ENCODE data around the gene ZMYND8.
"Not testable (repeated sequence)": the region's sequence is repeated elsewhere in the genome, so short reads cannot be mapped to it uniquely, and the experiment has no call there.

Gene ZMYND8

DNA sequence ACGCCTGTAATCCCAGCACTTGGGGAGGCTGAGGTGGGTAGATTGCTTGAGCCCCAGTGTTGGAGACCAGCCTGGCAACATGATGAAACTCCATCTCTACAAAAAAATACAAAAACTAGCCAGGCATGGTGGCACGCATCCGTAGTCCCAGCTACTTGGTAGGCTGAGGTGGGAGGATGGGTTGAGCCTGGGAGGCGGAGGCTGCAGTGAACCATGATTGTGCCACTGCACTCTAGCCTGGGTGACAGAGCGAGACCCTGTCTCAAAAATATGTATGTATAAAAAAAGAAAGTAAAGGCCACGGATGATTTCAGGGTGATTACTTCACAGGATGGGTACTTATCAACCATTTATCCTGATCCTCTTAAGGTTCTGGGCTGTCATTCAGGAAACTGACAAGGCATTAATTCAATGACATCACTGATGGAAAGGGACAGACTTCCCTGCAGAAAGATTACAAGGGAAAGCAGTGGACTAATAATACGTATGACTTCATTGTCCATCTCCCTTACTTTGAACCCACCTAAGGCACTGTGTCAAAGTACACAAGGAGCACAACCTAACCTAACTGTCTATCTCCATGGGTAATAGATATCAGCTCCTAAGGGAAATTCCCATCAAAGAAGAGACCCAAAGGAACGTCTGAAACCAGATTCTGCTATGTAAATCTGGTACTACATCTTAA is 61.2 kb downstream of the ZMYND8 start:
- DNase-seq (ENCODE audit: low read depth): no peak
- TF ChIP-seq, protein P1, sequence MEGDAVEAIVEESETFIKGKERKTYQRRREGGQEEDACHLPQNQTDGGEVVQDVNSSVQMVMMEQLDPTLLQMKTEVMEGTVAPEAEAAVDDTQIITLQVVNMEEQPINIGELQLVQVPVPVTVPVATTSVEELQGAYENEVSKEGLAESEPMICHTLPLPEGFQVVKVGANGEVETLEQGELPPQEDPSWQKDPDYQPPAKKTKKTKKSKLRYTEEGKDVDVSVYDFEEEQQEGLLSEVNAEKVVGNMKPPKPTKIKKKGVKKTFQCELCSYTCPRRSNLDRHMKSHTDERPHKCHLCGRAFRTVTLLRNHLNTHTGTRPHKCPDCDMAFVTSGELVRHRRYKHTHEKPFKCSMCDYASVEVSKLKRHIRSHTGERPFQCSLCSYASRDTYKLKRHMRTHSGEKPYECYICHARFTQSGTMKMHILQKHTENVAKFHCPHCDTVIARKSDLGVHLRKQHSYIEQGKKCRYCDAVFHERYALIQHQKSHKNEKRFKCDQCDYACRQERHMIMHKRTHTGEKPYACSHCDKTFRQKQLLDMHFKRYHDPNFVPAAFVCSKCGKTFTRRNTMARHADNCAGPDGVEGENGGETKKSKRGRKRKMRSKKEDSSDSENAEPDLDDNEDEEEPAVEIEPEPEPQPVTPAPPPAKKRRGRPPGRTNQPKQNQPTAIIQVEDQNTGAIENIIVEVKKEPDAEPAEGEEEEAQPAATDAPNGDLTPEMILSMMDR (IDR thresholded peaks at IDR 0.05; ENCODE audit: control insufficient read depth, extremely low read depth, insufficient read depth): no peak
- no peak overlapping the region for H3K4me3 ChIP-seq (ENCODE audit: low read depth, low read length)

DNA sequence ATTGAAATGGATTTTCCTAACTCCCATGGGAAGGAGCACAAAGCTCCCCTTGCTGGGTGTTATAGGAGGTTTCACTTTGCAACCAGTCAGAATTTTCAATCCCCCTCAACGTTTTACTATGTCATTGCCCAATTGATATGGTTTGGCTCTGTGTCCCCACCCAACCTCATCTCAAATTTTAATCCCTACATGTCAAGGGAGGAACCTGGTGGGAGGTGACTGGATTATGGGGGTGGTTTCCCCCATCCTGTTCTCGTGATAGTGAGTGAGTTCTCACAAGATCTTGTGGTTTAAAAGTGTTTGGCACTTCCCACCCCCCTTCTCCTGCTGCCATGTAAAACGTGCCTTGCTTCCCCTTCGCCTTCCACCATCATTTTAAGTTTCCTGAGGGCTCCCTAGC is 62.9 kb downstream of the ZMYND8 start:
- TF ChIP-seq, protein P1 (IDR thresholded peaks at IDR 0.05; ENCODE audit: control insufficient read depth, extremely low read depth, insufficient read depth): no peak

DNA sequence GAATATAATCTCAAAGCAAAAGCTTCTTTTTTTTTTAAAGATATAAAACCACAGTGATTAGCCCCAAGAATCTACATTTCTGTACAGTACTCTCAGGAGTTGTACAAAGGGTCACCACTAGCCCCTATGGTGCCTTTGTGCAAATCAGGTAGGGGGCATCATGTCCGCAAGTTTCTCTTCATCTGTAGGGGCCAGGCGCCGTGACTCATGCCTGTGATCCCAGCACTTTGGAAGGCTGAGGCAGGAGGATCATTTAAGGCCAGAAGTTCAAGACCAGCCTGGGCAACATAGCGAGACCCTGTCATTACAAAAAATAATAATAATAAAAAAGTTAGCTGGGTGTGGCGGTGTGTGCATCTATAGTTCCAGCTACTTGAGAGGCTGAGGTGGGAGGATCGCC is 63.9 kb downstream of the ZMYND8 start:
- TF ChIP-seq, protein P1 (IDR thresholded peaks at IDR 0.05; ENCODE audit: control insufficient read depth, extremely low read depth, insufficient read depth): no peak
- no peak for DNase-seq (ENCODE audit: low read depth)
- no peak overlapping the region for H3K4me3 ChIP-seq (ENCODE audit: low read depth, low read length)

More for the DNA sequence above, 62.9 kb downstream of the ZMYND8 start:
- H3K4me3 ChIP-seq (ENCODE audit: low read depth, low read length): no peak overlapping the region
- no peak for DNase-seq (ENCODE audit: low read depth)

DNA sequence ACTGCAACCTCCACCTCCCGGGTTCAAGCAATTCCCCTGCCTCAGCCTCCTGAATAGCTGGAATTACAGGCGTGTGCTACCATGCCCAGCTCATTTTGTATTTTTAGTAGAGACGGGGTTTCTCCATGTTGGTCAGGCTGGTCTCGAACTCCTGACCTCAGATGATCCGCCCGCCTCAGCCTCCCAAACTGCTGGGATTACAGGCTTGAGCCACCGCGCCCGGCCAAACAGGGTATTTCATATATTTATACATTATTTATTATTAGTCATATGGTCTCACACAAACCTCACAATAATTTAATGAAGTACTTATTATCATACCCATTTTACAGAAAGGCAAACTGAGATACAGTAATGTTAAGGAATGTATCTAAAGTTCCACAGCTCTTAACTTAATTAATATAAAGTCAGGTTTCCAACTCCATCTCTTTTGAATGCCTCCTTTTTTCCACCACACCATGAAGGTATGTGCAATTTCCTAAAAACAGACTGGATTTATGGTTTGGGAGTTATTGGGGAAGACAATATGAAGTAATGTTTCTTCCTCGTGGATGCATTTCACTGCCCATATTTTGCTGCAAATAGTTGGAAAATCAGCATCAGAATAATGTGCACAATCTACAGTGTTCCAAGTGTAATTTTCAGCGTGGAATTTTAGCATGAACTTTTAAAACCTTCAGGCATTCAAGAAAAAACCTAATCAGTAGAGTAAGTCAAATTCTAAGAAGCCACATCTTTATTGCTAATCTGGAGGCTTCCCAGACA is 65.7 kb downstream of the ZMYND8 start:
- TF ChIP-seq, protein P1 (IDR thresholded peaks at IDR 0.05; ENCODE audit: control insufficient read depth, extremely low read depth, insufficient read depth): no peak
- DNase-seq (ENCODE audit: low read depth): no peak
- no peak overlapping the region for H3K4me3 ChIP-seq (ENCODE audit: low read depth, low read length)

DNA sequence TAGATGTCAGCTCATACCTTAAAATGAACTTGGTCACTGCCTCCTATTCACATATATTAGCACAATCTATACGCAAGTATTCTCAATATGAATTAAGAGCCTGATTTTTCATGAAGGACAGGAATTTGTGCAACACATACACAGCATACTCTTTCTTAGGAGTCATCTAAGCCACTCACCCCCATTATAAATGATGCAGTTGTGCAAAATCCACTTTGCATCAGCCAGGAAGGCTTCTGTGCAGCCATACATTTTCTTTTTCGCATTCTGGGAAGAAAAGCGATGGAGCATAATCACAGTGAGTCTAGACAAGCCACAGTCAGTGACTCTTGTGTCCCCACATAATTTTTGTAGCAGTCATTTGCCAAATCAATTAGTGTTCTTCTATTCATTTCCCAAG is 66.5 kb downstream of the ZMYND8 start:
- TF ChIP-seq, protein P1 (IDR thresholded peaks at IDR 0.05; ENCODE audit: control insufficient read depth, extremely low read depth, insufficient read depth): no peak
- H3K4me3 ChIP-seq (ENCODE audit: low read depth, low read length): no peak overlapping the region
- DNase-seq (ENCODE audit: low read depth): no peak

DNA sequence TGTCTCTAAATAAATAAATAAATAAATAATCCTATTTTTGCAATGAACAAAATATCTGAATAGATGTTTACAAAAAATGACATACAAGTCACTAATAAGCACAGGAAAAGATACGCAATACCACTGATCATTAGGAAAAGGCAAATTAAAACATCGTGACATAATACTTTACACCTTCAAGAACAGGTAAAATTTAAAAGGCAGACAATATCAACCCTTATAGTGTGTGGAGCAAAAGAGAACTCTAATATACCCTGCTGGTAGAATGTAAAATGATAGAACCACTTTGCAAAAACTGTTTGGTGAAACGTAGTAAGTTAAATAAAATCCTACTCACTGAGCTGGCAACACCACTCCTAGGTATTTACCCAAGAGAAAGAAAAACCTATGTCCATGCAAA is 67.4 kb downstream of the ZMYND8 start:
- TF ChIP-seq, protein P1 (IDR thresholded peaks at IDR 0.05; ENCODE audit: control insufficient read depth, extremely low read depth, insufficient read depth): no peak

DNA sequence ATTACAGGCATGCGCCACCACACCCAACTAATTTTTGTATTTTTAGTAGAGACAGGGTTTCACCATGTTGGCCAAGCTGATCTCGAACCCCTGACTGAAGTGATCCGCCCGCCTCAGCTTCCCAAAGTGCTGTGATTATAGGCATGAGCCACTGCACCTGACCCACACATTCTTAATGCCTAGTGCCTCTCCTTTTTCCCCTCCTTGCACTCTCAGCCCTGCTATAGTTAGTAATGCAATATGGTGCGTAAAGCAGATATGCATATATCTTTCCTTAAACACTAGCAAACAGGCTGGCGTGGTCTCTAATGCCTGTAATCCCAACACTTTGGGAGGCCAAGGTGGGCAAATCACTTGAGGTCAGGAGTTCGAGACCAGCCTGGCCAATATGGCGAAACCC is 68.0 kb downstream of the ZMYND8 start:
- not testable (repeated sequence) for DNase-seq (ENCODE audit: low read depth); H3K4me3 ChIP-seq (ENCODE audit: low read depth, low read length)

More for the DNA sequence above, 67.4 kb downstream of the ZMYND8 start:
- no peak overlapping the region for H3K4me3 ChIP-seq (ENCODE audit: low read depth, low read length)
- DNase-seq (ENCODE audit: low read depth): no peak
